Embryonic facial prominence (tissue), 1 donor: Measurements from ENCODE around the gene CHPF.

Experiments
- DNase-seq: peaks from one replicate; pipeline ENCODE4 v3.0.0-alpha.2; 2016; ENCODE audit errors: extremely low spot score

CHPF gene

GRCh38 chr2:219496825-219497494 lies 46.6 kb downstream of the CHPF start:
- DNase-seq: no peak

- DNase-seq: no peak
These were observed 47.3 kb downstream of the CHPF start for GRCh38 chr2:219496247-219496824.

GRCh38 chr2:219495531-219496122 lies 48.0 kb downstream of the CHPF start:
- no peak for DNase-seq

- DNase-seq: no peak
These were observed 48.6 kb downstream of the CHPF start for GRCh38 chr2:219494952-219495530.

GRCh38 chr2:219493086-219493485 lies 50.5 kb downstream of the CHPF start:
- no peak for DNase-seq

- DNase-seq: no peak
These were observed 51.0 kb downstream of the CHPF start for GRCh38 chr2:219492575-219492974.

GRCh38 chr2:219491278-219491963 lies 52.2 kb downstream of the CHPF start:
- DNase-seq: no peak

- DNase-seq: no peak
These were observed 52.9 kb downstream of the CHPF start for GRCh38 chr2:219490600-219491130.

- no peak for DNase-seq
These were observed 53.4 kb downstream of the CHPF start for GRCh38 chr2:219490186-219490585.

GRCh38 chr2:219489315-219489714 lies 54.3 kb downstream of the CHPF start:
- DNase-seq: no peak
